Peyer's patch (tissue), 4 donors: ENCODE results near the gene HSD11B2.

ENCODE experiments used
- CTCF ChIP-seq, 6 experiments: fragments of 450-650 bp in 4 of 6; fragments of 200-600 bp in 2 of 6; sonication (generic) in 1 of 6; IDR thresholded peaks; one replicate each; pipeline ENCODE4 v1.5.1; 2017 to 2019; ENCODE audit warnings: antibody characterized with exemption in 6 of 6, mild to moderate bottlenecking in 3 of 6, moderate library complexity in 1 of 6
- POLR2A ChIP-seq, 2 donors: fragments of 450-650 bp; IDR thresholded peaks; one replicate each; pipeline ENCODE4 v1.5.1; 2017; ENCODE audit warnings: antibody characterized with exemption in 2 of 2, mild to moderate bottlenecking in 2 of 2, moderate library complexity in 2 of 2

GRCh38 chr16:67459861-67460150 lies 28.9 kb downstream of the HSD11B2 start:
- TF ChIP-seq CTCF (IDR thresholded peaks at IDR 0.05) (no peak), POLR2A (IDR thresholded peaks at IDR 0.05) (no peak)
